Measurements from ENCODE around the gene MN1.

The MN1 gene

DNA sequence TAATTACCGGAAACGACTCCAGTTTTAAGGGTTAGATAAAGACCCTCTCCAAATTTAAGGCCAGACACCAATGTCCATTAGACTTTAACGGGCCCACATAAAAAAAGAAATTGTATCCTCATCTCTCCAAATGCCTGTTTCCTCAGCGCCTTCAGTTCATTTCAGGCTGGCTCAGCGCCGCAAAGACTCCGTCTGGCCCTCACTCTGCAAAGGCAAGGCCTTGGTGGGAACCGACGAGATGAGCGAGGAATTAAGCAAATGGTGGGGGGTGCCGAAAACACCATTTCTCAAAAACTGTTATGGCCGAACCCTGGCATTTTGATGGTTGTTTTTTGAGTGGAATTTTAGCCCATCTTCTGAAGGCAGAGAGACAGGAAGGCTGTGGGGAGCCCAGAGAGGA, 15.7 kb downstream of the MN1 start:
- DNase-seq (ENCODE audit: low read depth) = no peak
- H3K4me3 ChIP-seq (ENCODE audit: low read length) = no peak overlapping the region
- no peak for TF ChIP-seq CTCF (IDR thresholded peaks at IDR 0.05; ENCODE audit: insufficient read depth, low read depth, low read length, missing control alignments)

DNA sequence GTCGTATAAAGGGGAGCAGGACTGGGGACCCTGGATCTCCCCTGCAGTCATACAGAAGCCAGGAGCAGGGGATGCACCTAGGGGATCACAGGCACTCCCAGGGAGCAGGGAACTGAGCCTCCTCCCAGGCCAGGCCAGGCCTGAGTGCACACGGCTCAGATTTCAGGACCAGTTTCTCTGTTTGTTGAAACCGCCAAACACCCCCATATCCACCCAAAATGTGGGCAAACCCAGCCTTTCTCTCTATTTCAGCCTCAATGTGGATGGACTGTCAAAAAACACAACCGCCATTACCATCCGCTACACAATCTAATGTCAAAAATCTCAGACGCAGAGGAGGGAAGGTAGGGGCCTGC, 17.5 kb downstream of the MN1 start:
- no peak for TF ChIP-seq CTCF (IDR thresholded peaks at IDR 0.05; ENCODE audit: insufficient read depth, low read depth, low read length, missing control alignments)
- DNase-seq (ENCODE audit: low read depth) = no peak
- H3K4me3 ChIP-seq (ENCODE audit: low read length) = no peak overlapping the region

DNA sequence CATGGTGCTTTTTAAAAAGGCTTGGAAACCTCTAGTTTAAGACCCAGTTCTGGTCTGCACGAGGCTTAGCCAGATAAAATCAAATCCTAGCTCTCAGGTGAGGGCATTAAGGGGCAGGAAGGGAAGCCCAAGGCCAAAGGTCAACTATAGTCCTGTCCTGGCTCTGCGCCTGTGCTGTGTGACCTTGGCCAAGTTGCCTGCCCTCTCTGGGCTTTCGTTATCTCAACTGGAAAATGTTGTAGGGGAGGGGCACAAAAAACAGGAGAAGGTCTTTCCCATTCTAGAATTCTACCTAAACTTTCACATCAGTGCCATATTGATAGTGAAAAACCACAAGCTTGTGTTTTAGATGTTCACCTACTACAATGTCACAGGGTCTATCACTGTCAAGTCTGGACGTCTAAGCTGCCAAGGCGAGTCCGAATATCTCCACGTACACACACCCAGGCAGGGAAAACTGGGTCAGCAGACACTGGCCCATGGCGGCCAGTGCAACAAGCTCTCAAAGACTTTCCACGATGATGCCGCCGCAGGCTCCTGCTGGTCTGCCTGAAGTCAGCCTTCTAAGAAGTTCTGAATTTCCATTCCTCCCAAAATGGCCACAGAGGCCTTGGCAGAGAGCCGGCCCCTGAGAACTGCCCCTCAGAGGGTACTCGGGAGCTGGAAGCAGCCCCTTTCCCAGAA, 18.0 kb downstream of the MN1 start:
- DNase-seq (ENCODE audit: low read depth) = no peak
- TF ChIP-seq CTCF (IDR thresholded peaks at IDR 0.05; ENCODE audit: insufficient read depth, low read depth, low read length, missing control alignments) = no peak
- no peak overlapping the region for H3K4me3 ChIP-seq (ENCODE audit: low read length)

DNA sequence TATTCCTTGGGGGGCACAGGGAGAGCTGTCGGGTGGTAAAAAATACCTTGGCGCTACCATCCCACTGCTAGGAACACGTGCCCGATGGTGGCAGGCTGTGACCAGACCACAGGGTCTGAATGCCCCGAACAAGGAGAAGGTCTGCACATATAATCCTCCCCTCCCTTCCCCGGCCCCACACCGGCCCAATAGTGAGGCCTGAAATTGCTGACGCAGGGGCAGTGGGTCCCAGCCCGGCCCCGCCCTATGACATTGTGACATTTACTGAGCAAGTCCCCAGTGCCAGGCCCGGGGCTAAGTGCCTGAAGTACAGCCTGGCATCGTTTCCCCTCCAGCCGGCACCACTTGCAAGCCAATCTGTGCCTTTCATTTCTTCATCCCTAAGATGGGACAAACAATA, 19.5 kb downstream of the MN1 start:
- H3K4me3 ChIP-seq (ENCODE audit: low read length) = no peak overlapping the region
- TF ChIP-seq CTCF (IDR thresholded peaks at IDR 0.05; ENCODE audit: insufficient read depth, low read depth, low read length, missing control alignments) = no peak
- DNase-seq (ENCODE audit: low read depth) = no peak

GRCh38 chr22:27780161-27780575, 21.4 kb downstream of the MN1 start:
- DNase-seq (ENCODE audit: low read depth) = no peak
- H3K4me3 ChIP-seq (ENCODE audit: low read length) = no peak overlapping the region
- TF ChIP-seq CTCF (IDR thresholded peaks at IDR 0.05; ENCODE audit: insufficient read depth, low read depth, low read length, missing control alignments) = no peak

DNA sequence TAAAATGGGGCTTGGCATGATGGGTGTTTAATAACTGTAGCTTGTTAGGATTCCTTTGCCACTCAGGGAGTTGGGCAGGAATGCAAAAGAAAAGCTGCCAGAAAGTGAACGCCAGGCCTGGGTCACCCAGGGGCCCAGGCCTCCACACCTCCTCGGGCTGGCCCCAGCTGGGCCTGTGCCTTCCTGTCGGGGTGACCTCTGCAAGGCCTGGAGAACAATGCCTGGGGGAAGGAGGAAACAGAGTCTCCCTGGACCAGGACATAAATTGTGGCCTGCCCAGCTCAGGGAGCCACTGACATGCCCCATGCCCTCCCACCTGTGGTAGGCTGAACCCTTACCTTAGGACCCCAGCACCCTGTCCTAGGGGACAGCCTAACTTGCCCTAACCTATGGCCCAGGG, 21.9 kb downstream of the MN1 start:
- no peak for DNase-seq (ENCODE audit: low read depth)
- no peak overlapping the region for H3K4me3 ChIP-seq (ENCODE audit: low read length)
- no peak for TF ChIP-seq CTCF (IDR thresholded peaks at IDR 0.05; ENCODE audit: insufficient read depth, low read depth, low read length, missing control alignments)

All from epithelial cell of esophagus (primary cell).